ENCODE results near the gene MAP3K1.

GRCh38 chr5:56896763-56897162 lies 81.4 kb downstream of the MAP3K1 start:
- no peak for TF ChIP-seq CTCF (IDR thresholded peaks at IDR 0.05 in 4 of 5, conservative IDR thresholded peaks at IDR 0.05 in 1 of 5)
- no peak for TF ChIP-seq POLR2A (IDR thresholded peaks at IDR 0.05)
